GM19395 (cell line): Measurements from ENCODE around the gene HLF.

Source experiments
- ATAC-seq: cut with Tn5 transposase; IDR thresholded peaks from one replicate; pipeline ENCODE4 v1.9.1; 2021; ENCODE audit warnings: mild to moderate bottlenecking, moderate library complexity; ENCODE audit not compliant: unreplicated experiment

The HLF gene

GRCh38 chr17:55304171-55304859 lies 39.6 kb downstream of the HLF start:
- no peak for ATAC-seq

- no peak for ATAC-seq
Measured at GRCh38 chr17:55305321-55306087, 40.7 kb downstream of the HLF start.

GRCh38 chr17:55307879-55308278 lies 43.1 kb downstream of the HLF start:
- ATAC-seq, result no peak

- ATAC-seq, result no peak
Measured at GRCh38 chr17:55308613-55309391, 44.0 kb downstream of the HLF start.

GRCh38 chr17:55311767-55312375 lies 47.1 kb downstream of the HLF start:
- ATAC-seq, result no peak

GRCh38 chr17:55312852-55313251 lies 48.1 kb downstream of the HLF start:
- no peak for ATAC-seq

GRCh38 chr17:55314061-55314783 lies 49.5 kb downstream of the HLF start:
- no peak for ATAC-seq

- ATAC-seq, result no peak
Measured at GRCh38 chr17:55314784-55315491, 50.2 kb downstream of the HLF start.

- ATAC-seq, result no peak
Measured at GRCh38 chr17:55316499-55316898, 51.7 kb downstream of the HLF start.

- no peak for ATAC-seq
Measured at GRCh38 chr17:55317284-55317683, 52.5 kb downstream of the HLF start.

- ATAC-seq, result no peak
Measured at GRCh38 chr17:55318081-55318480, 53.3 kb downstream of the HLF start.

GRCh38 chr17:55318715-55319487 lies 54.1 kb downstream of the HLF start:
- no peak for ATAC-seq

- ATAC-seq, result no peak
Measured at GRCh38 chr17:55319933-55320593, 55.3 kb downstream of the HLF start.

GRCh38 chr17:55320594-55321426 lies 56.0 kb downstream of the HLF start:
- no peak for ATAC-seq

- ATAC-seq, result no peak
Measured at GRCh38 chr17:55321427-55322060, 56.8 kb downstream of the HLF start.

- ATAC-seq, result no peak
Measured at GRCh38 chr17:55322453-55322985, 57.8 kb downstream of the HLF start.
